ENCODE data around the gene KIF26A. TPM values are rescaled to one million over a fixed set of nuclear protein-coding genes. Genes with fewer than 3 reads are reported as not detected.

KIF26A gene
- total RNA-seq, 1 donor from 2014 or later = 15.0 TPM

DNA sequence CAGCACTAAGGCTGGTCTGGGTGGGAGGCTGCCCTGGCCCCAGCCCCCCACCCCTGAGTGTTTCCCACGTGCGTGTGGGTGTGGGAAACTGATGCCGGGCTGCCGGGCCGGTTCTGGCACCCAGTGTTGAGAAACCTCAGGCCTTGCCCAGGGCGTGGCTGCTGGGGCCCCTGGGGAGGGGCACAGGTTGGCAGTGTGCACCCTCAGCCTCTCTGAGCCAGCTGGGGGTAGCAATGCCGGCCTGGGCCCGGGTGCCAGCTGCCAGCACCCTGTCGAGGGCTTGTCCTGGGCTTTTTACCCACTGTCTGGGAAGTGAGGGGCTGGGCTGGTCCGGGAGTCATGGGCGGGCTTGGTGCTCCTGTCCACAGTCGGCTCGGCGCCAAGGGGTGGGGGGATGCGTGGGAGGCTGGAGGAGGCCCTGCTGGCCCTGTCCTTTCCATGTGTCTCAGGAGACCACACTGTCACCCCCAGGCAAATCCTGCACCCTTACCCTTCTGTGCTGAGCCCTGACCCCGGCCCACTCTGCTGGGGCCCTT is 37.2 kb upstream of the KIF26A start:
- no peaks in the 10 kb centered on the region for H3K27me3 Mint-ChIP-seq (ENCODE audit: low read depth)
- no peaks in the 10 kb centered on the region for H3K4me1 Mint-ChIP-seq
- no peak overlapping the region for H3K4me3 Mint-ChIP-seq
- no peaks in the 10 kb centered on the region for H3K9me3 Mint-ChIP-seq
- TF ChIP-seq, protein P1, sequence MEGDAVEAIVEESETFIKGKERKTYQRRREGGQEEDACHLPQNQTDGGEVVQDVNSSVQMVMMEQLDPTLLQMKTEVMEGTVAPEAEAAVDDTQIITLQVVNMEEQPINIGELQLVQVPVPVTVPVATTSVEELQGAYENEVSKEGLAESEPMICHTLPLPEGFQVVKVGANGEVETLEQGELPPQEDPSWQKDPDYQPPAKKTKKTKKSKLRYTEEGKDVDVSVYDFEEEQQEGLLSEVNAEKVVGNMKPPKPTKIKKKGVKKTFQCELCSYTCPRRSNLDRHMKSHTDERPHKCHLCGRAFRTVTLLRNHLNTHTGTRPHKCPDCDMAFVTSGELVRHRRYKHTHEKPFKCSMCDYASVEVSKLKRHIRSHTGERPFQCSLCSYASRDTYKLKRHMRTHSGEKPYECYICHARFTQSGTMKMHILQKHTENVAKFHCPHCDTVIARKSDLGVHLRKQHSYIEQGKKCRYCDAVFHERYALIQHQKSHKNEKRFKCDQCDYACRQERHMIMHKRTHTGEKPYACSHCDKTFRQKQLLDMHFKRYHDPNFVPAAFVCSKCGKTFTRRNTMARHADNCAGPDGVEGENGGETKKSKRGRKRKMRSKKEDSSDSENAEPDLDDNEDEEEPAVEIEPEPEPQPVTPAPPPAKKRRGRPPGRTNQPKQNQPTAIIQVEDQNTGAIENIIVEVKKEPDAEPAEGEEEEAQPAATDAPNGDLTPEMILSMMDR (conservative IDR thresholded peaks at IDR 0.05) = no peak
- no peaks in the 10 kb centered on the region for H3K36me3 Mint-ChIP-seq (ENCODE audit: low read depth)
- no peak for DNase-seq (ENCODE audit: low read depth, low spot score)
- no peak overlapping the region for H3K27ac Mint-ChIP-seq (ENCODE audit: unreplicated experiment)

DNA sequence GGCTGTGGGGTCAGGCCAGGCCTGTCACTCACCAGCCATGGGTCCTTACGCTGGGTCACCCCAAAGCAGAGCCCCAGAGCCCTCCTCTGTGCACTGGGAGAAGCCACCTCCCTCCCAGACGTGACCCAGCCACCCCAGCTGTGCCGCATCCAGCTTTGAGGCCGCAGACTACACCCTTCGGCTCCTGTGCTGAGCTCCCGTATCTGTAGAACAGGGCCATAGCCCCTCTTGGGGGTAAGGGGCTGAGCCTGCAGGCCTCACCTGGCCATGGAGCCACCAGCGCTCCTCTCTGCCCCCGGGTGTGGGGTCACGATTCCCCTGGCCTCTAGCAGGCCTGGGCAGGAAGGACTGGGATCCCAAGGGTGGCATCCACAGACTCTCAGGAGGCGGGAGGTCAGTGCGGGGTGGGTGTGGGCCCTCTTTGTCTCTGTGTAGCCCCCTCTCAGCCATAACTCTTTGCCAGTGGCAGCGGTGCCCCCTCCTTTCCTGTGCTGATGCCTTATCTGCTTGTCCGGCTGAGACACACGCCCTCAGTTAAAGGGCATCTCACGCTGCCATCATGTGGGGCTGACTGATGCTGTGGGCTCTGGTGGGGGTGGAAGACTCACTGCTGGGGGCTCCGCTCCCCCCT is 36.6 kb upstream of the KIF26A start:
- Mint-ChIP-seq H3K27ac (ENCODE audit: unreplicated experiment) (no peak overlapping the region), H3K4me3 (no peak overlapping the region), H3K4me1 (no peaks in the 10 kb centered on the region), H3K9me3 (no peaks in the 10 kb centered on the region), H3K36me3 (ENCODE audit: low read depth) (no peaks in the 10 kb centered on the region), H3K27me3 (ENCODE audit: low read depth) (no peaks in the 10 kb centered on the region)
- TF ChIP-seq, protein P1 (conservative IDR thresholded peaks at IDR 0.05) = no peak
- DNase-seq (ENCODE audit: low read depth, low spot score) = no peak

DNA sequence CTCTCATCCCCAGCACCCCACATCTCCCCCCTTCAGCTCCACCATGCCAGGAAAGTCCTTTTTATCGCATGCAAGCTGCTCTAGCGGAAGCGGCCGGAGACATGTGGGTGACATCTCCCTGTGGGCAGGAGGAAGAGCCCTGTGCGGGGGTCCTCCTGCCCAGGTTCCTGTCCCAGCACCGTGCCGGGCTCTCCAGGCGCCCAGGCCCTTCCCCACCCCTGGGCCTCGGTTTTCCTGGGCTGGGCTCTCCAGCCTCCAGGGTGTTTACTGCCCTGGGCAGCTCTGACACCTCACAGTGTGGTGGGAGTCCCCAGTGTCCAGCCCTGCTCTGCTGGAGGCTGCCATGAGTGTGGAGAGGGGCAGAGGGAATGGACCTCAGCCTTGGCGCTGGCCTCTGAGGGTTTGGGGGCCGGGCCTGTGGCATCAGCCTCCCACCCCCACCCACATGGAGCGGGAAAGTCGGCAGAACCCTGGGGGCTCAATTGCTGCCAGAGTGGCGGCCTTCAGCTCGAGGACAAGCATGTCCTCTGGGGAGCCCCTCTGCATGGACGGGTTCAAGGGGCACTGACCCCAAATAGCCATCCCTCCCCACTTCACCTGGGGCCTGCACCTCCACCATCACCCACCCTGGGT is 36.0 kb upstream of the KIF26A start:
- no peak overlapping the region for H3K4me3 Mint-ChIP-seq
- TF ChIP-seq, protein P1 (conservative IDR thresholded peaks at IDR 0.05) = no peak
- no peaks in the 10 kb centered on the region for H3K36me3 Mint-ChIP-seq (ENCODE audit: low read depth)
- no peaks in the 10 kb centered on the region for H3K27me3 Mint-ChIP-seq (ENCODE audit: low read depth)
- no peak overlapping the region for H3K27ac Mint-ChIP-seq (ENCODE audit: unreplicated experiment)
- no peak for DNase-seq (ENCODE audit: low read depth, low spot score)
- H3K9me3 Mint-ChIP-seq = no peaks in the 10 kb centered on the region
- no peaks in the 10 kb centered on the region for H3K4me1 Mint-ChIP-seq

DNA sequence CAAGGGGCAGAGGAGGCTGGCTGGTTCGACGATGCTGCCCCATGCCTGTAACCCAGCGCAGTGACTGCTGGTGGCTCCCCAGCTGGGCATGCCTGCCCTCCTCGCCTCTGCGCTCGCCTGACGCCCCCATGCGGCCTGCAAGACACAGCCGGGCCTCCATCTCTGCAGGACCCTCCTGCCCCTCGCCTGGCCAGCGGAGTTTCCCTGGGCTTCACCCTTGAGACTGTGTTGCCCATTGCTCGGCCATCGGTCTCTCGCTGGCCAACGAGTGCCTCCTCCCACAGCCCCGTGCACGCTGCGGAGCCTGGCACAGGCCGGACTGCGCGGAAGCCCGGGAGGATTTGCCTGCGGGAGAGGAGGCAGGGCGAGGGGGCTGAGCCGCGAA is 35.3 kb upstream of the KIF26A start:
- Mint-ChIP-seq H3K27me3 (ENCODE audit: low read depth) (no peaks in the 10 kb centered on the region), H3K4me3 (no peak overlapping the region), H3K36me3 (ENCODE audit: low read depth) (no peaks in the 10 kb centered on the region), H3K9me3 (no peaks in the 10 kb centered on the region), H3K4me1 (no peaks in the 10 kb centered on the region), H3K27ac (ENCODE audit: unreplicated experiment) (no peak overlapping the region)
- TF ChIP-seq, protein P1 (conservative IDR thresholded peaks at IDR 0.05) = no peak
- DNase-seq (ENCODE audit: low read depth, low spot score) = no peak

DNA sequence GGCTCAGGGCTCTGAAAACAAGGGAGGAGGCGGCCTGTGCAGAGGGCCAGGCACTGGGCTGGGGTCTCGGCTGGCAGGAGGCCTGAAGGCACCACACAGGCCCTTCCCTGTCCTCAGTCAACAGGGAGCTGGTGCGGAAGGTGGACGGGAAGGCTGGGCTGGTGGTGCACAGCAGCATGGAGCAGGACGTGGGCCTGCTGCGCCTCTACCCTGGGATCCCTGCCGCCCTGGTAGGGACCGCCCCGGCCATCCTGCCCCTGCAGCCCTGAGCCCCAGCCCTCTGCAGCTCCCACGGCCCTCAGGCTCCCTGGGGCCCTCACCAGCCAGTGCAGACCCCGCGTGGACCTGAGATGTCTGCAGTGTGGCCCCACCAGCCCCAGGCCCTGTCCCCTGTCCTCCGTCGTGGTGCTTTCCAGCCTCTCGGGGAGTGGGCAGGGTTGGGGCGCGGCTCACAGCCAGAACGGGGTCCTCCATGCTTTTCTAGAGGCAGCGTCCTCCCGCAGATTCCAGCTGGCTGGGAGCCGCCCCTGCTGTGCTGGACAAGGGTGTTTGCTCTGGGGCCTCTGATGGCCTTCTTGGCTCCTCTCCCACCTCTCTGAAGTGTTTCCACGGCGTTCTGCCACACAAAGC is 34.8 kb upstream of the KIF26A start:
- DNase-seq (ENCODE audit: low read depth, low spot score) = no peak
- H3K36me3 Mint-ChIP-seq (ENCODE audit: low read depth) = no peaks in the 10 kb centered on the region
- H3K27me3 Mint-ChIP-seq (ENCODE audit: low read depth) = no peaks in the 10 kb centered on the region
- H3K9me3 Mint-ChIP-seq = no peaks in the 10 kb centered on the region
- H3K4me3 Mint-ChIP-seq = no peak overlapping the region
- peaks cover 2% of the 10 kb centered on the region for H3K4me1 Mint-ChIP-seq
- TF ChIP-seq, protein P1 (conservative IDR thresholded peaks at IDR 0.05) = no peak
- H3K27ac Mint-ChIP-seq (ENCODE audit: unreplicated experiment) = no peak overlapping the region
